Middle frontal gyrus (tissue), 1 donor: ENCODE measurements around the gene L3MBTL1.
"Not testable (repeated sequence)": the region's sequence is repeated elsewhere in the genome, so short reads cannot be mapped to it uniquely, and the experiment has no call there.

ENCODE experiments used
- DNase-seq: peaks from one replicate; pipeline ENCODE4 v3.0.0-alpha.2; 2015; ENCODE audit warnings: low spot score; ENCODE audit errors: extremely low spot score

L3MBTL1 gene

GRCh38 chr20:43588526-43588925, 81.0 kb downstream of the L3MBTL1 start:
- DNase-seq: not testable (repeated sequence)

GRCh38 chr20:43590036-43590391, 82.5 kb downstream of the L3MBTL1 start:
- no peak for DNase-seq

GRCh38 chr20:43590392-43591303, 83.2 kb downstream of the L3MBTL1 start, which contains the start of gene IFT52:
Gene IFT52 (plus strand): TSS chr20:43590937. CDS start chr20:43594699, 3,762 bp downstream.
- peak; percentile 86 for DNase-seq
